WTC11 (cell line): ENCODE results near the gene FFAR2.

Source experiments
- CREB1 ChIP-seq: sonication (generic); formaldehyde crosslinking; IDR thresholded peaks from 2 replicates; pipeline ENCODE4 v1.8.0; 2023; ENCODE audit warnings: mild to moderate bottlenecking, missing genetic modification reagents
- JUN ChIP-seq: sonication (generic); formaldehyde crosslinking; IDR thresholded peaks from 2 replicates; pipeline ENCODE4 v1.8.0; 2023; ENCODE audit warnings: mild to moderate bottlenecking, missing genetic modification reagents
- TF ChIP-seq, protein P1 (sequence below): sonication (generic); formaldehyde crosslinking; IDR thresholded peaks from 2 replicates; pipeline ENCODE4 v1.8.0; 2022; ENCODE audit warnings: mild to moderate bottlenecking, missing genetic modification reagents
- TF ChIP-seq, protein P2 (sequence below): fragments of 200-600 bp; IDR thresholded peaks from 2 replicates; pipeline ENCODE4 v1.8.0; 2022; ENCODE audit warnings: antibody characterized with exemption
- TF ChIP-seq, protein P3 (sequence below): sonication (generic); formaldehyde crosslinking; IDR thresholded peaks from 2 replicates; pipeline ENCODE4 v1.8.0; 2022; ENCODE audit warnings: mild to moderate bottlenecking, missing genetic modification reagents

DNA sequence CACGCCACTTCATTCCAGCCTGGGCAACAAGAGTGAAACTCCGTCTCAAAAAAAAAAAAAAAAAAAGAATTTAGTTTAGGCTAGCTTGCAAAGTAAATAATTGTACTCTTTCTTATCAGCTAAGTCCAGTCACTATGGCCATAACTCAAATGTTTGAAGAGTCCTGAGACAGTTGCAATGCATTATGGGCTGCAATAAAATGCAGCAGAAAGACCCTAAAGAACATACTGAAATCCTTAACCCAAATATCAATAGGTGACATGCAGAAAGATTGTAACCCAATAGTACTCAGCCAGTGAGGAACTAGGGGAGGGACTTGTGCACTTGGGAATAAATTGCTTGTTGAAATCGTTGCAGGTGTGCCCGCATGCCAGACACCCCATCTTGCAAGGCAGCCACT lies 20.9 kb upstream of the FFAR2 start:
- no peak for TF ChIP-seq JUN (CRISPR knock-in tag)
- TF ChIP-seq, protein P1, sequence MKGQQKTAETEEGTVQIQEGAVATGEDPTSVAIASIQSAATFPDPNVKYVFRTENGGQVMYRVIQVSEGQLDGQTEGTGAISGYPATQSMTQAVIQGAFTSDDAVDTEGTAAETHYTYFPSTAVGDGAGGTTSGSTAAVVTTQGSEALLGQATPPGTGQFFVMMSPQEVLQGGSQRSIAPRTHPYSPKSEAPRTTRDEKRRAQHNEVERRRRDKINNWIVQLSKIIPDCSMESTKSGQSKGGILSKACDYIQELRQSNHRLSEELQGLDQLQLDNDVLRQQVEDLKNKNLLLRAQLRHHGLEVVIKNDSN (CRISPR knock-in tag) = no peak
- TF ChIP-seq, protein P2, sequence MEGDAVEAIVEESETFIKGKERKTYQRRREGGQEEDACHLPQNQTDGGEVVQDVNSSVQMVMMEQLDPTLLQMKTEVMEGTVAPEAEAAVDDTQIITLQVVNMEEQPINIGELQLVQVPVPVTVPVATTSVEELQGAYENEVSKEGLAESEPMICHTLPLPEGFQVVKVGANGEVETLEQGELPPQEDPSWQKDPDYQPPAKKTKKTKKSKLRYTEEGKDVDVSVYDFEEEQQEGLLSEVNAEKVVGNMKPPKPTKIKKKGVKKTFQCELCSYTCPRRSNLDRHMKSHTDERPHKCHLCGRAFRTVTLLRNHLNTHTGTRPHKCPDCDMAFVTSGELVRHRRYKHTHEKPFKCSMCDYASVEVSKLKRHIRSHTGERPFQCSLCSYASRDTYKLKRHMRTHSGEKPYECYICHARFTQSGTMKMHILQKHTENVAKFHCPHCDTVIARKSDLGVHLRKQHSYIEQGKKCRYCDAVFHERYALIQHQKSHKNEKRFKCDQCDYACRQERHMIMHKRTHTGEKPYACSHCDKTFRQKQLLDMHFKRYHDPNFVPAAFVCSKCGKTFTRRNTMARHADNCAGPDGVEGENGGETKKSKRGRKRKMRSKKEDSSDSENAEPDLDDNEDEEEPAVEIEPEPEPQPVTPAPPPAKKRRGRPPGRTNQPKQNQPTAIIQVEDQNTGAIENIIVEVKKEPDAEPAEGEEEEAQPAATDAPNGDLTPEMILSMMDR = no peak
- no peak for TF ChIP-seq CREB1 (CRISPR knock-in tag)
- TF ChIP-seq, protein P3, sequence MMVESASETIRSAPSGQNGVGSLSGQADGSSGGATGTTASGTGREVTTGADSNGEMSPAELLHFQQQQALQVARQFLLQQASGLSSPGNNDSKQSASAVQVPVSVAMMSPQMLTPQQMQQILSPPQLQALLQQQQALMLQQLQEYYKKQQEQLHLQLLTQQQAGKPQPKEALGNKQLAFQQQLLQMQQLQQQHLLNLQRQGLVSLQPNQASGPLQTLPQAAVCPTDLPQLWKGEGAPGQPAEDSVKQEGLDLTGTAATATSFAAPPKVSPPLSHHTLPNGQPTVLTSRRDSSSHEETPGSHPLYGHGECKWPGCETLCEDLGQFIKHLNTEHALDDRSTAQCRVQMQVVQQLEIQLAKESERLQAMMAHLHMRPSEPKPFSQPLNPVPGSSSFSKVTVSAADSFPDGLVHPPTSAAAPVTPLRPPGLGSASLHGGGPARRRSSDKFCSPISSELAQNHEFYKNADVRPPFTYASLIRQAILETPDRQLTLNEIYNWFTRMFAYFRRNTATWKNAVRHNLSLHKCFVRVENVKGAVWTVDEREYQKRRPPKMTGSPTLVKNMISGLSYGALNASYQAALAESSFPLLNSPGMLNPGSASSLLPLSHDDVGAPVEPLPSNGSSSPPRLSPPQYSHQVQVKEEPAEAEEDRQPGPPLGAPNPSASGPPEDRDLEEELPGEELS = no peak
